Gastroesophageal sphincter (tissue), 4 donors: ENCODE measurements around the gene RIMBP2. TPM values are rescaled to one million over a fixed set of nuclear protein-coding genes. Genes with fewer than 3 reads are reported as not detected.

Source experiments
- ATAC-seq: fragments of 150-250 bp; one replicate; pipeline ENCODE4 v1.9.1; 2016; ENCODE audit warnings: mild to moderate bottlenecking, moderate library complexity
- H3K27ac ChIP-seq, 4 donors: fragments of 200-600 bp; sonication (generic) in 3 of 4; 1 replicate in 3 of 4; 2 replicates in 1 of 4; pipeline ENCODE4 v1.5.1; 2016 to 2019
- H3K27me3 ChIP-seq: fragments of 200-600 bp; sonication (generic); one replicate; pipeline ENCODE4 v1.5.1; 2019
- H3K36me3 ChIP-seq, 2 donors: fragments of 200-600 bp; sonication (generic); one replicate each; pipeline ENCODE4 v1.5.1; 2019; ENCODE audit warnings: control low read depth in 1 of 2
- H3K4me1 ChIP-seq, 3 donors: fragments of 200-600 bp; sonication (generic); 1 replicate in 2 of 3; 2 replicates in 1 of 3; pipeline ENCODE4 v1.5.1; 2016 to 2019; ENCODE audit warnings: control low read depth in 2 of 3
- H3K4me3 ChIP-seq, 2 donors: fragments of 200-600 bp; sonication (generic); one replicate each; pipeline ENCODE4 v1.5.1; 2019; ENCODE audit warnings: mild to moderate bottlenecking in 1 of 2, moderate library complexity in 1 of 2
- H3K9me3 ChIP-seq, 3 donors: fragments of 200-600 bp; sonication (generic); one replicate each; pipeline ENCODE4 v1.5.1; 2017 to 2019; ENCODE audit warnings: control low read depth in 2 of 3
- CTCF ChIP-seq, 4 experiments: fragments of 200-600 bp in 2 of 4; fragments of 450-650 bp in 2 of 4; sonication (generic) in 1 of 4; IDR thresholded peaks; one replicate each; pipeline ENCODE4 v1.5.1; 2017 to 2019; ENCODE audit warnings: antibody characterized with exemption in 4 of 4, mild to moderate bottlenecking in 2 of 4, moderate library complexity in 2 of 4
- EP300 ChIP-seq: sonication (generic); formaldehyde crosslinking; IDR thresholded peaks from one replicate; pipeline ENCODE4 v1.6.1; 2017; ENCODE audit warnings: antibody characterized with exemption, mild to moderate bottlenecking
- POLR2A ChIP-seq, 2 donors: fragments of 450-650 bp; IDR thresholded peaks; one replicate each; pipeline ENCODE4 v1.6.1; 2017; ENCODE audit warnings: antibody characterized with exemption in 2 of 2, mild to moderate bottlenecking in 2 of 2, moderate library complexity in 1 of 2
- POLR2AphosphoS5 ChIP-seq: sonication (generic); formaldehyde crosslinking; IDR thresholded peaks from one replicate; pipeline ENCODE4 v1.6.1; 2017; ENCODE audit warnings: antibody characterized with exemption
- WGBS, 2 donors: methylation state at CpG; one replicate each; pipeline ENCODE4 v1.1.5; 2018; ENCODE audit warnings: low coverage in 1 of 2; 5-methylcytosine and 5-hydroxymethylcytosine counted together
- total RNA-seq, 4 donors: library from RNA; depleted of rRNA; stranded (reverse); fragments of >200 nt; gene quantifications; one replicate each; pipeline ENCODE4 v1.1.0, GENCODE V29; 2016

Gene RIMBP2
- total RNA-seq, 4 donors from 2014 or later, result 0.42 to 1.1 (median 0.60) TPM

- 84% methylated on average over 12 of the region's 39 CpGs; no CpG with 5 or more reads in 1 of the 2 donors for WGBS, 2 donors
Measured at GRCh38 chr12:130611026-130611905, 104.8 kb downstream of the RIMBP2 start.

GRCh38 chr12:130609966-130610365, 106.1 kb downstream of the RIMBP2 start:
- H3K27ac ChIP-seq, result no peak overlapping the region
- 72 to 92% methylated on average over 2 to 3 of the region's 11 CpGs for WGBS, 2 donors
- no peak for TF ChIP-seq POLR2A (IDR thresholded peaks at IDR 0.05)
- no peak for TF ChIP-seq EP300
- TF ChIP-seq POLR2AphosphoS5, result no peak
- TF ChIP-seq CTCF (IDR thresholded peaks at IDR 0.05), result no peak
- no peaks in the 10 kb centered on the region for H3K9me3 ChIP-seq
- H3K27me3 ChIP-seq, result peaks cover 18% of the 10 kb centered on the region
- no peak for ATAC-seq
- H3K4me3 ChIP-seq, result no peak overlapping the region
- H3K4me1 ChIP-seq, result no peaks in the 10 kb centered on the region
- H3K36me3 ChIP-seq, result no peaks in the 10 kb centered on the region

More at GRCh38 chr12:130611026-130611905, 104.8 kb downstream of the RIMBP2 start:
- ATAC-seq, result no peak
- H3K4me3 ChIP-seq, result no peak overlapping the region
- no peak for TF ChIP-seq POLR2A (IDR thresholded peaks at IDR 0.05)
- no peak for TF ChIP-seq EP300
- TF ChIP-seq POLR2AphosphoS5, result no peak
- H3K27ac ChIP-seq, result no peak overlapping the region
- peaks cover 18% of the 10 kb centered on the region for H3K27me3 ChIP-seq
- H3K9me3 ChIP-seq, result no peaks in the 10 kb centered on the region
- no peaks in the 10 kb centered on the region for H3K4me1 ChIP-seq
- H3K36me3 ChIP-seq, result no peaks in the 10 kb centered on the region

- no peak for ATAC-seq
- Histone ChIP-seq H3K4me1 (no peaks in the 10 kb centered on the region), H3K27me3 (peaks cover 18% of the 10 kb centered on the region), H3K27ac (no peak overlapping the region), H3K9me3 (no peaks in the 10 kb centered on the region), H3K36me3 (no peaks in the 10 kb centered on the region), H3K4me3 (no peak overlapping the region)
- TF ChIP-seq EP300 (no peak), POLR2AphosphoS5 (no peak), CTCF (IDR thresholded peaks at IDR 0.05) (no peak), POLR2A (IDR thresholded peaks at IDR 0.05) (no peak)
- WGBS, 2 donors, result 69 to 89% methylated on average over 6 to 7 of the region's 7 CpGs
Measured at GRCh38 chr12:130608831-130609230, 107.3 kb downstream of the RIMBP2 start.

GRCh38 chr12:130608132-130608531, 108.0 kb downstream of the RIMBP2 start:
- no peak overlapping the region for H3K4me3 ChIP-seq
- no peaks in the 10 kb centered on the region for H3K9me3 ChIP-seq
- TF ChIP-seq POLR2AphosphoS5 (no peak), CTCF (IDR thresholded peaks at IDR 0.05) (no peak), POLR2A (IDR thresholded peaks at IDR 0.05) (no peak)
- ATAC-seq, result no peak
- H3K36me3 ChIP-seq, result no peaks in the 10 kb centered on the region
- H3K27ac ChIP-seq, result no peak overlapping the region
- peaks cover 15% of the 10 kb centered on the region for H3K27me3 ChIP-seq
- no peaks in the 10 kb centered on the region for H3K4me1 ChIP-seq
- WGBS, 2 donors, result 67 to 70% methylated on average over 2 to 4 of the region's 5 CpGs

- Histone ChIP-seq H3K27ac (no peak overlapping the region), H3K36me3 (no peaks in the 10 kb centered on the region), H3K4me1 (no peaks in the 10 kb centered on the region), H3K27me3 (no peaks in the 10 kb centered on the region), H3K9me3 (no peaks in the 10 kb centered on the region), H3K4me3 (no peak overlapping the region)
- no peak for ATAC-seq
- no peak for TF ChIP-seq POLR2A (IDR thresholded peaks at IDR 0.05)
- no peak for TF ChIP-seq CTCF (IDR thresholded peaks at IDR 0.05)
- no peak for TF ChIP-seq EP300
- TF ChIP-seq POLR2AphosphoS5, result no peak
- 29 to 55% methylated on average over 1 of the region's 12 CpGs for WGBS, 2 donors
Measured at GRCh38 chr12:130606231-130606630, 109.9 kb downstream of the RIMBP2 start.
